ENCODE data around the gene KCNIP4. TPM values are rescaled to one million over a fixed set of nuclear protein-coding genes. Genes with fewer than 3 reads are reported as not detected.

The KCNIP4 gene
- total and polyA plus RNA-seq, 2 donors (not counting 1 experiment from before 2014, with no cell fraction given) = not detected

DNA sequence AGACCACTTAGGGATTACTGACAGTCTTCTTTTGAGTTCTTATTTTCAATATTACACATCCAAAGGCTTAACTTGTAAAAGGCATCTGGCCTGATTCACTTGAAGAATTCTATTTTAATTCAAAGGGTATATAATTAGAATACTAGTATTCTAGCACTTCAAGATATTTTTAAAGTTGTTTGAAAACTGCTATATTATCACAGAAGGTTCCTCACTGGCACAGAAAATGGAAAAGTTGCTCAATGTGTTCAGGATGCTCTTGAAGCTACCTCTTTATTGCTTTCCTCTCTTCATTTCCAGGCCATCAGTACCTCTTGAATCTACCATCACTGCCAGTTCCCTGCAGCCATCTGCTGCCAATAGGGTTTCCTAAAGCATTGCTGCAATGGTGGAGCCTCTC is 271.4 kb downstream of the KCNIP4 start:
- H3K9me3 Mint-ChIP-seq (ENCODE audit: insufficient read depth) = peaks cover 2% of the 10 kb centered on the region
- TF ChIP-seq, protein P1, sequence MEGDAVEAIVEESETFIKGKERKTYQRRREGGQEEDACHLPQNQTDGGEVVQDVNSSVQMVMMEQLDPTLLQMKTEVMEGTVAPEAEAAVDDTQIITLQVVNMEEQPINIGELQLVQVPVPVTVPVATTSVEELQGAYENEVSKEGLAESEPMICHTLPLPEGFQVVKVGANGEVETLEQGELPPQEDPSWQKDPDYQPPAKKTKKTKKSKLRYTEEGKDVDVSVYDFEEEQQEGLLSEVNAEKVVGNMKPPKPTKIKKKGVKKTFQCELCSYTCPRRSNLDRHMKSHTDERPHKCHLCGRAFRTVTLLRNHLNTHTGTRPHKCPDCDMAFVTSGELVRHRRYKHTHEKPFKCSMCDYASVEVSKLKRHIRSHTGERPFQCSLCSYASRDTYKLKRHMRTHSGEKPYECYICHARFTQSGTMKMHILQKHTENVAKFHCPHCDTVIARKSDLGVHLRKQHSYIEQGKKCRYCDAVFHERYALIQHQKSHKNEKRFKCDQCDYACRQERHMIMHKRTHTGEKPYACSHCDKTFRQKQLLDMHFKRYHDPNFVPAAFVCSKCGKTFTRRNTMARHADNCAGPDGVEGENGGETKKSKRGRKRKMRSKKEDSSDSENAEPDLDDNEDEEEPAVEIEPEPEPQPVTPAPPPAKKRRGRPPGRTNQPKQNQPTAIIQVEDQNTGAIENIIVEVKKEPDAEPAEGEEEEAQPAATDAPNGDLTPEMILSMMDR (IDR thresholded peaks at IDR 0.05) = no peak
- no peak for TF ChIP-seq EZH2 (IDR thresholded peaks at IDR 0.05; ENCODE audit: borderline replicate concordance, insufficient read depth, low read depth, low read length, poor library complexity, severe bottlenecking)
- no peaks in the 10 kb centered on the region for H3K27me3 Mint-ChIP-seq
- no peak overlapping the region for H3K4me3 Mint-ChIP-seq
- Histone ChIP-seq H3K9ac (ENCODE audit: low read length) (no peak overlapping the region), H3K27ac (ENCODE audit: low read length in 2 of 2) (no peak overlapping the region), H3K4me1 (ENCODE audit: control insufficient read depth in 2 of 2, insufficient read depth in 2 of 2, low read length in 2 of 2) (no peaks in the 10 kb centered on the region), H3K4me3 (ENCODE audit: control extremely low read depth in 1 of 5, extremely low read depth in 1 of 5, insufficient read depth in 1 of 5, low read depth in 2 of 5, low read length in 4 of 5) (no peak overlapping the region), H3K27me3 (replicated peaks in 1 of 4; ENCODE audit: control extremely low read depth in 1 of 4, control insufficient read depth in 3 of 4, insufficient read depth in 4 of 4, low read length in 3 of 4) (no peaks in the 10 kb centered on the region), H4K20me1 (ENCODE audit: control insufficient read depth, insufficient read depth, low read length, poor library complexity, severe bottlenecking) (no peaks in the 10 kb centered on the region), H3K36me3 (replicated peaks in 1 of 2; ENCODE audit: control extremely low read depth in 1 of 2, control insufficient read depth in 1 of 2, extremely low read depth in 1 of 2, insufficient read depth in 2 of 2, low read length in 1 of 2) (no peaks in the 10 kb centered on the region), H3K79me2 (ENCODE audit: control insufficient read depth, insufficient read depth, low read length) (no peaks in the 10 kb centered on the region), H3K9me3 (ENCODE audit: control extremely low read depth in 1 of 3, control insufficient read depth in 2 of 3, insufficient read depth in 1 of 3, low read length in 2 of 3) (peaks cover 0 to 4% (median 1%) of the 10 kb centered on the region in 3 donors), H2AFZ (ENCODE audit: insufficient read depth, low read depth, low read length, poor library complexity, severe bottlenecking) (no peak overlapping the region), H3K4me2 (replicated peaks; ENCODE audit: low read depth, low read length, poor library complexity, severe bottlenecking) (no peak overlapping the region)
- POLR2A ChIA-PET = no interaction called here
- H3K27ac Mint-ChIP-seq = no peak overlapping the region
- no peaks in the 10 kb centered on the region for H3K4me1 Mint-ChIP-seq
- intact Hi-C loops (cut with micrococcal nuclease) = no loop called here
- CTCF ChIA-PET = no interaction called here
- ATAC-seq (ENCODE audit: low read depth) (no peak), DNase-seq (no peak)

DNA sequence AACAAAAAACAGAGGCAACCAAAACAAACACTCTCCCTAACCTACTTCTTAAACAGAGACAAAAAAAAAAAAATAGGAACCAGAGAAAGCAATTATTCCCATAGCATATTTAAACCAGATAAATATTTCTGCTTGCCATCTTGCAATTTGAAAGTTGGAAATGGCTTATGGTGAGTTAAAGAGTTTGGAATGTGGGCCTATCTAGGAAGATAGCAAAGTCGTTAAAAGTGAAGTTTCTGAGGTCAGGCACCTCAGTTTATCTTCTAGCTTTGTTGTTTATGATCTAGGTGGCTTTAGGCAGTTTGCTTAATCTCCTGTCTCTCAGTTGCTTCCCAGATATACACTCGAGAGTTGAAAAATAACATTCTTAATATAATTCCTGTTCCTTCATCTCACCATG is 284.2 kb downstream of the KCNIP4 start:
- Mint-ChIP-seq H3K27me3 (no peaks in the 10 kb centered on the region), H3K9me3 (ENCODE audit: insufficient read depth) (peaks cover 10% of the 10 kb centered on the region)
- POLR2A ChIA-PET = no interaction called here

More for the DNA sequence above, 284.2 kb downstream of the KCNIP4 start:
- Histone ChIP-seq H4K20me1 (ENCODE audit: control insufficient read depth, insufficient read depth, low read length, poor library complexity, severe bottlenecking) (no peaks in the 10 kb centered on the region), H2AFZ (ENCODE audit: insufficient read depth, low read depth, low read length, poor library complexity, severe bottlenecking) (no peak overlapping the region), H3K4me3 (ENCODE audit: control extremely low read depth in 1 of 5, extremely low read depth in 1 of 5, insufficient read depth in 1 of 5, low read depth in 2 of 5, low read length in 4 of 5) (no peak overlapping the region), H3K4me2 (replicated peaks; ENCODE audit: low read depth, low read length, poor library complexity, severe bottlenecking) (no peak overlapping the region), H3K9me3 (ENCODE audit: control extremely low read depth in 1 of 3, control insufficient read depth in 2 of 3, insufficient read depth in 1 of 3, low read length in 2 of 3) (no peaks in the 10 kb centered on the region), H3K27ac (ENCODE audit: low read length in 2 of 2) (no peak overlapping the region), H3K4me1 (ENCODE audit: control insufficient read depth in 2 of 2, insufficient read depth in 2 of 2, low read length in 2 of 2) (no peaks in the 10 kb centered on the region), H3K27me3 (replicated peaks in 1 of 4; ENCODE audit: control extremely low read depth in 1 of 4, control insufficient read depth in 3 of 4, insufficient read depth in 4 of 4, low read length in 3 of 4) (no peaks in the 10 kb centered on the region), H3K36me3 (replicated peaks in 1 of 2; ENCODE audit: control extremely low read depth in 1 of 2, control insufficient read depth in 1 of 2, extremely low read depth in 1 of 2, insufficient read depth in 2 of 2, low read length in 1 of 2) (no peaks in the 10 kb centered on the region), H3K9ac (ENCODE audit: low read length) (no peak overlapping the region), H3K79me2 (ENCODE audit: control insufficient read depth, insufficient read depth, low read length) (no peaks in the 10 kb centered on the region)
- H3K4me3 Mint-ChIP-seq = no peak overlapping the region
- H3K27ac Mint-ChIP-seq = no peak overlapping the region
- intact Hi-C loops (cut with micrococcal nuclease) = no loop called here
- DNase-seq (no peak), ATAC-seq (ENCODE audit: low read depth) (no peak)
- CTCF ChIA-PET = no interaction called here
- 50% methylated on average over 1 of the region's 2 CpGs for WGBS (ENCODE audit: insufficient coverage)
- no peak for TF ChIP-seq EZH2 (IDR thresholded peaks at IDR 0.05; ENCODE audit: borderline replicate concordance, insufficient read depth, low read depth, low read length, poor library complexity, severe bottlenecking)
- TF ChIP-seq, protein P1 (IDR thresholded peaks at IDR 0.05) = no peak
- H3K4me1 Mint-ChIP-seq = no peaks in the 10 kb centered on the region
